Measurements from ENCODE around the gene MSH5.
"Not testable (repeated sequence)": the region's sequence is repeated elsewhere in the genome, so short reads cannot be mapped to it uniquely, and the experiment has no call there.

Gene MSH5

DNA sequence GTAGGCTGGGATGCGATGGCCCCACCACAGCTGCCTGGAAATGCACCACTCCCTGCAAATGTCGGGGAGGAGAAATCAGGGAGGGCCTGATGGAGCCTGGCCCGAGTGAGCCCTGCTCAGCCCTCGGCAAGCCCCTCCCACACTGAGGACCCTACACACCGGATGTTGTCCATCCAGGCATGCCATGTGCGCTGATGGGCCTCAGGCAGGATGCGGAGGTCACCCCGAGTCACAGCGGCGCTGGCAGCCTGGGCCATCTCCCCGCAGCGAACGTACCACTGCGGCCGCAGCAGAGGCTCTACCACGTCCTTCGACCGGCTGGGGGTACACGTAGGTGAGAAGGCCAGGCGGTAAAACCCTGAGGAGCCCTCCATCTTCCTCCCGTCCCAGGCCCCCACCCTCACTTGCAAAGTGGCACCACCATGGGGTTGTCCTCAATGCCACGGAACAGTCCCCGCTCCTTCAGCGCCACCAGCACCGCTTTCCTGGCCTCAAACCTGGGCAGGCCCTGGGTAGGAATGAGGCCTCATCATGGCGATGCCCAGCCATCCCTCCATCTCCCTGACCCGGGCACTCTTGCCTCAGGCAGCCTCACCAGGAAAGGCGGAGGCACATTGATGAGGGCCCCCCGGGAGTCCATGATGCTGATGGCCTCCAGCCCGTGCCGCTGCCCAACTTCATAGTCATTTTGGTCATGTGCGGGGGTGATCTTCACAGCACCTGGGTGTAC, 42.5 kb downstream of the MSH5 start:
- TF ChIP-seq, protein P1, sequence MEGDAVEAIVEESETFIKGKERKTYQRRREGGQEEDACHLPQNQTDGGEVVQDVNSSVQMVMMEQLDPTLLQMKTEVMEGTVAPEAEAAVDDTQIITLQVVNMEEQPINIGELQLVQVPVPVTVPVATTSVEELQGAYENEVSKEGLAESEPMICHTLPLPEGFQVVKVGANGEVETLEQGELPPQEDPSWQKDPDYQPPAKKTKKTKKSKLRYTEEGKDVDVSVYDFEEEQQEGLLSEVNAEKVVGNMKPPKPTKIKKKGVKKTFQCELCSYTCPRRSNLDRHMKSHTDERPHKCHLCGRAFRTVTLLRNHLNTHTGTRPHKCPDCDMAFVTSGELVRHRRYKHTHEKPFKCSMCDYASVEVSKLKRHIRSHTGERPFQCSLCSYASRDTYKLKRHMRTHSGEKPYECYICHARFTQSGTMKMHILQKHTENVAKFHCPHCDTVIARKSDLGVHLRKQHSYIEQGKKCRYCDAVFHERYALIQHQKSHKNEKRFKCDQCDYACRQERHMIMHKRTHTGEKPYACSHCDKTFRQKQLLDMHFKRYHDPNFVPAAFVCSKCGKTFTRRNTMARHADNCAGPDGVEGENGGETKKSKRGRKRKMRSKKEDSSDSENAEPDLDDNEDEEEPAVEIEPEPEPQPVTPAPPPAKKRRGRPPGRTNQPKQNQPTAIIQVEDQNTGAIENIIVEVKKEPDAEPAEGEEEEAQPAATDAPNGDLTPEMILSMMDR (IDR thresholded peaks at IDR 0.05; ENCODE audit: low read depth, low read length, missing control alignments), result no peak
- H3K4me3 ChIP-seq (ENCODE audit: low read depth, low read length), result no peak overlapping the region

DNA sequence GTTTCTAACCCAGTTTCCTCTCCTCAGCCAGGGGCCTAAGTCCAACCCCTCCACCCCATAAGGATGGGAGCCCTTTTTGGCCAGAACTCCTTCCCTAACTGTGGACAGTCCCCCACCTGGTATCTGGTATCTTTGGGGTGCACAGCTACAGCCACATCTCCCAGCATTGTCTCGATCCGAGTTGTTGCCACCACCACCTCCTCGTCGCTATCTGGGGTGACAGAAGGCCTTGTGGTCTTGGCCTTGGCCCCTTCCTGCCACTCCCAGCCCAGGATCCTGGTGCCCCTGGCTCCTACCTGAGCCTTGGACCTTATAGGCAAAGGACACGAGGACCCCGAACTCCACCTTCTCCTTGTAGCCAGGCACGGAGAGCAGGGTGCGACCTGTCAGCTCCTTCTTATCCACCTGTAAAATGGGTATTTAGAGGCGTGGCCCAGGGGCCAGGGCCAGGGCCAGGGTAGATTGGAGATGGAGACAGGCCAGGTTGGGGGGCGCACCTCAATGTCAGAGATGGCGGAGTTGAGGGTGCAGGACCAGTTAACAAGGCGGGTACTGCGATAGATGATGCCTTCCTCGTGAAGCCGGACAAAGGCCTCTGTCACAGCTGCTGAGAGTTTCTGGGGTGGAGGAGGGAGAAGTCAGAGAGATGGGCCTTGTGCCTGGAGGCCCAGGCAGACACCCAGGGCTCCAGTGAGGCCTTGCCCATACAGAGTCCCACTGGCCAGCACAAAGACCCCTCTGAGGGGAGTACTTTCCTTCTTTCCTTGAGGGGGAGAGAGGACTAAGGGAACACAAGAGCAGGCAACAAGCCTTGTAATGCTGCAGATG, 44.5 kb downstream of the MSH5 start:
- H3K4me3 ChIP-seq (ENCODE audit: low read depth, low read length), result no peak overlapping the region
- TF ChIP-seq, protein P1 (IDR thresholded peaks at IDR 0.05; ENCODE audit: low read depth, low read length, missing control alignments), result no peak
- DNase-seq (ENCODE audit: low read depth), result no peak

More for the DNA sequence above, 42.5 kb downstream of the MSH5 start:
- no peak for DNase-seq (ENCODE audit: low read depth)

DNA sequence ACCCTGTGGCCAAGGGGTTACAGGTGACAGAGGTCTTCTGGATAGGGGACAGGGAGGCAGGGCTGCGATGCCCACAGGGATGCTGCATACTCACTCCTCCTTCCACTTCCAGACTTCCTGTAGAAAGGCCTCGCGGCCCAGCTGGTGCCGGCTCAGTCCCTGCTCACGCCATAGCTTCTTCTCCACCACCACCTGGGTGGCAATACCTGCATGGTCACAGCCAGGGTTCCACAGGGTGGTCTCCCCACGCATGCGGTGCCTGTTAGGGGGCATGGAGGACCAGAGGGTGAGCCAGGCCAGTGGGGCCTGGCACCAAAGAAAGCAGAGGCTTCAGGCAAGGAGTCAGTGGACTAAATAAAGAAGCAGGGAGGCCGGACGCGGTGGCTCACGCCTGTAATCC, 45.7 kb downstream of the MSH5 start:
- TF ChIP-seq, protein P1 (IDR thresholded peaks at IDR 0.05; ENCODE audit: low read depth, low read length, missing control alignments), result no peak
- no peak overlapping the region for H3K4me3 ChIP-seq (ENCODE audit: low read depth, low read length)
- DNase-seq (ENCODE audit: low read depth), result no peak

DNA sequence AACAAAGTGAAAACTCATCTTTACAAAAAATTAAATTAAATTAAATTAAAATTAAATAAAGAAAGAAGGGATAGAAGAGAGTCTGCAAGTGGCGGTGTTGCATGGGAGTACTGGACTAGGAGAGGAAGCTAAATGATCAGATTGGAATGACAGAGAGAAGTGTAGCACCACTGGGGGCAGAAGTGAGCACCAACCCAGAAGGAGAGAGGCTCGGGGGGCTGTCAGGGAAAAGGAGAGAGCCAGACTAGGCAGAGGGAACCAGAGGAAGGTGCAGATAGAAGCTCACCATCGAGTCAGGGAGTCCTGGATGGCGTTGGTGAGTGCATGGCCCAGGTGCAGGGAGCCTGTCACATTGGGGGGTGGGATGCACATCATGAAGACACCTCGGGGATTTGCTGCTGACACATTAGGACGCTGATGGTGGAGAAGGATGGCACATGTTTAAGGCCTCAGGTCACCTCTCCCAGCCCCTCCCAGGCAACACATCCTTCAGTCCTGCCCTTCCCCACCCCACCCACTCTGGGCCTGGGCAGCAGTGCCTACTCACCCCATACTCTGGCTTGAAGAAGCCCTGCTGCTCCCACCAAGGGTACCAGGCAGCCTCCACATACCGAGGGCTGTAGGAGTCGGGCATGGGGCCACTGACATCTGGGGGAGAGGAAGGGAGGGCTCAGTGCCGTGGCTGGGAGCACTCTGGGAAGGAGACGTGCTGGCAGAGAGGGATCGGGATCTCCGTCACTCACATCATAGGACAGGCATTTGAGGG, 51.7 kb downstream of the MSH5 start:
- no peak overlapping the region for H3K4me3 ChIP-seq (ENCODE audit: low read depth, low read length)
- TF ChIP-seq, protein P1 (IDR thresholded peaks at IDR 0.05; ENCODE audit: low read depth, low read length, missing control alignments), result peak; percentile 75
- DNase-seq (ENCODE audit: low read depth), result no peak

DNA sequence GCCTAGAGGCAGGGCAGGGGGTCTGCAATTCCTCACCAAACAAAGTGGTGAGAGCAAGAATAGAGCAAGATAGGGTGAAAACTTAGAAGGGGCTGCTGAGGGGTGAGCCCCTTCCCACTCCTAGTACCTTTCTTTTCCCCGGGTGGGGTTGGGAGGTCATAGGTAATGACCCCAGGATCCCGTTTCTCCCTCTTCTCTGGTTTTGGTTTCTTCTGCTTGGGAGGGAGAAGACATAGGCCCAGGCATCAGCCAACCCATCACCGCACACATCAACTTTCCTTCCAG, 52.2 kb downstream of the MSH5 start:
- no peak for DNase-seq (ENCODE audit: low read depth)
- TF ChIP-seq, protein P1 (IDR thresholded peaks at IDR 0.05; ENCODE audit: low read depth, low read length, missing control alignments), result no peak
- no peak overlapping the region for H3K4me3 ChIP-seq (ENCODE audit: low read depth, low read length)

DNA sequence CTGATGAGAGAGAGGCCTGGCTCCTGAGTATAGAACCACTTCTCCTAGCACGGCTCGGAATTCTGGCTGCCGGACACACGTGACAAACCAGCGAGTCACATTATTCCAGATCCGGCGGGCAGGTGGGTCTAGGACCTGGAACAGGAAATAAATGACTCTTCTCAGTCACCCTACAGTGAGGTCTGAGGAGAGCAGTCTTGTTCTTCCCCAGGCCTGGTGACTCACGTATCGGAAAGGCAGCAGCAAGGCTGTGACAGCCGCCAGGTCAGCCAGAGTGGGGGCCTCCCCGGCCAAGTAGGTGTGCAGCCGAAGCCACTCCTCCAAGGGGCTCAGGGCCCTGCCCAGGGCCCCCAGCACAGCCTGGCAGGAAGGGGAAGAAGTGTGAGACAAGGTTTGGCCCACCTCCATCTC, 53.0 kb downstream of the MSH5 start:
- TF ChIP-seq, protein P1 (IDR thresholded peaks at IDR 0.05; ENCODE audit: low read depth, low read length, missing control alignments), result no peak
- no peak for DNase-seq (ENCODE audit: low read depth)
- no peak overlapping the region for H3K4me3 ChIP-seq (ENCODE audit: low read depth, low read length)

DNA sequence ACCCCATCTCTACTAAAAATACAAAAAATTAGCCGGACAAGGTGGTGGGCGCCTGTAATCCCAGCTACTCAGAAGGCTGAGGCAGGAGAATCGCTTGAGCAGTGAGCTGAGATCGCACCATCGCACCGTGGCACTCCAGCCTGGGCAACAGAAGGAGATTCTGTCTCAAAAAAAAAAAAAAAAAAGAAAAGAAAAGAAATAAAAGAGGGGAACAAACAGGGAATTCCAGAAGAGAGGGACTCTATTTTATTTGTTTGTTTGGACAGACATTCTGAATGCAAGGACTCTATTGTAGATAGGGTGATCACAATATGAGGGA, 54.1 kb downstream of the MSH5 start:
- DNase-seq (ENCODE audit: low read depth), result not testable (repeated sequence)
- H3K4me3 ChIP-seq (ENCODE audit: low read depth, low read length), result peak overlapping the region; percentile 94
